ENCODE data around the gene ILDR2. TPM values are rescaled to one million over a fixed set of nuclear protein-coding genes. Genes with fewer than 3 reads are reported as not detected.
A peak's percentile ranks its signal among the peaks of the same experiment; 100 is the strongest.

Gene ILDR2
- total and polyA plus RNA-seq, 2 donors (not counting 1 experiment from before 2014, with no cell fraction given): under 0.01 to 0.14 TPM

DNA sequence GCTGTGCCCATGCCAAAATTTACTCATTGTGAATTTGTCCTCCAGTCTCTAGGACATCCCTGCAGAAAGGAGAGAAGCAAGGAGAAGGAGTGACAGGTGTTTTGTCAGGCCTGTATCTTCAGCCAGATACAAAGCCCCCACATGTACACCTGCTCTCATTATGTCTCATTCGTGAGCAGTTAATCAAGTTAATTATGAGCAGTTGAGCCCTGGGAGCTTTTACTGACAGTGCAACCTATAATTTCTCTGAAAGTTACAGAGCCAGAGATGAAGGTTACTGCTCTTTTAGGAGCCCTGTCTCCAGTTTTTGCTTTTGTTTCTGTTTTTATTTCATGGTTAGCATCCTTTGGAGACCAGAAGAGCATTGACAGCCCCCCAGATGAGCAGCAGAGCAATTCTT is 5.0 kb upstream of the ILDR2 start:
- Histone ChIP-seq H3K79me2 (ENCODE audit: control insufficient read depth, insufficient read depth, low read length) (no peaks in the 10 kb centered on the region), H3K4me3 (replicated peaks in 1 of 4; ENCODE audit: control extremely low read depth in 1 of 4, insufficient read depth in 1 of 4, low read depth in 3 of 4, low read length in 4 of 4) (no peak overlapping the region), H3K27ac (ENCODE audit: insufficient read depth, low read length) (no peak overlapping the region), H3K27me3 (ENCODE audit: control insufficient read depth, insufficient read depth, low read length) (no peaks in the 10 kb centered on the region), H2AFZ (ENCODE audit: low read length) (no peak overlapping the region), H3K36me3 (ENCODE audit: control insufficient read depth, insufficient read depth, low read length) (no peaks in the 10 kb centered on the region), H4K20me1 (ENCODE audit: control insufficient read depth, extremely low read depth, insufficient read depth, low read length) (no peaks in the 10 kb centered on the region), H3K9ac (ENCODE audit: insufficient read depth, low read length) (no peak overlapping the region), H3K4me2 (ENCODE audit: extremely low read depth, insufficient read depth, low read length) (no peak overlapping the region), H3K9me3 (ENCODE audit: control insufficient read depth, insufficient read depth, low read depth, low read length) (no peaks in the 10 kb centered on the region), H3K4me1 (ENCODE audit: control insufficient read depth, extremely low read depth, insufficient read depth, low read length) (no peaks in the 10 kb centered on the region)
- no peak for DNase-seq (ENCODE audit: low read depth in 2 of 2)
- TF ChIP-seq EZH2 (IDR thresholded peaks at IDR 0.05; ENCODE audit: low read length, missing control alignments): no peak

- TF ChIP-seq, protein P1, sequence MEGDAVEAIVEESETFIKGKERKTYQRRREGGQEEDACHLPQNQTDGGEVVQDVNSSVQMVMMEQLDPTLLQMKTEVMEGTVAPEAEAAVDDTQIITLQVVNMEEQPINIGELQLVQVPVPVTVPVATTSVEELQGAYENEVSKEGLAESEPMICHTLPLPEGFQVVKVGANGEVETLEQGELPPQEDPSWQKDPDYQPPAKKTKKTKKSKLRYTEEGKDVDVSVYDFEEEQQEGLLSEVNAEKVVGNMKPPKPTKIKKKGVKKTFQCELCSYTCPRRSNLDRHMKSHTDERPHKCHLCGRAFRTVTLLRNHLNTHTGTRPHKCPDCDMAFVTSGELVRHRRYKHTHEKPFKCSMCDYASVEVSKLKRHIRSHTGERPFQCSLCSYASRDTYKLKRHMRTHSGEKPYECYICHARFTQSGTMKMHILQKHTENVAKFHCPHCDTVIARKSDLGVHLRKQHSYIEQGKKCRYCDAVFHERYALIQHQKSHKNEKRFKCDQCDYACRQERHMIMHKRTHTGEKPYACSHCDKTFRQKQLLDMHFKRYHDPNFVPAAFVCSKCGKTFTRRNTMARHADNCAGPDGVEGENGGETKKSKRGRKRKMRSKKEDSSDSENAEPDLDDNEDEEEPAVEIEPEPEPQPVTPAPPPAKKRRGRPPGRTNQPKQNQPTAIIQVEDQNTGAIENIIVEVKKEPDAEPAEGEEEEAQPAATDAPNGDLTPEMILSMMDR (conservative IDR thresholded peaks at IDR 0.05 in 1 of 2, IDR thresholded peaks at IDR 0.05 in 1 of 2; ENCODE audit: low read depth in 1 of 2, low read length in 2 of 2): no peak
- TF ChIP-seq EZH2 (IDR thresholded peaks at IDR 0.05; ENCODE audit: low read length, missing control alignments): no peak
- no peak overlapping the region for H3K9ac ChIP-seq (ENCODE audit: insufficient read depth, low read length)
- peaks cover 9% of the 10 kb centered on the region for H3K27me3 ChIP-seq (ENCODE audit: control insufficient read depth, insufficient read depth, low read length)
- no peaks in the 10 kb centered on the region for H3K79me2 ChIP-seq (ENCODE audit: control insufficient read depth, insufficient read depth, low read length)
- no peak overlapping the region for H3K4me2 ChIP-seq (ENCODE audit: extremely low read depth, insufficient read depth, low read length)
- no peak overlapping the region for H3K27ac ChIP-seq (ENCODE audit: insufficient read depth, low read length)
- DNase-seq (ENCODE audit: low read depth in 2 of 2): no peak
- no peaks in the 10 kb centered on the region for H4K20me1 ChIP-seq (ENCODE audit: control insufficient read depth, extremely low read depth, insufficient read depth, low read length)
- H3K4me1 ChIP-seq (ENCODE audit: control insufficient read depth, extremely low read depth, insufficient read depth, low read length): no peaks in the 10 kb centered on the region
- no peaks in the 10 kb centered on the region for H3K9me3 ChIP-seq (ENCODE audit: control insufficient read depth, insufficient read depth, low read depth, low read length)
- H3K36me3 ChIP-seq (ENCODE audit: control insufficient read depth, insufficient read depth, low read length): no peaks in the 10 kb centered on the region
- H3K4me3 ChIP-seq (replicated peaks in 1 of 4; ENCODE audit: control extremely low read depth in 1 of 4, insufficient read depth in 1 of 4, low read depth in 3 of 4, low read length in 4 of 4): no peak overlapping the region
- no peak overlapping the region for H2AFZ ChIP-seq (ENCODE audit: low read length)
Measured at GRCh38 chr1:166978821-166979220, 3.5 kb upstream of the ILDR2 start.

DNA sequence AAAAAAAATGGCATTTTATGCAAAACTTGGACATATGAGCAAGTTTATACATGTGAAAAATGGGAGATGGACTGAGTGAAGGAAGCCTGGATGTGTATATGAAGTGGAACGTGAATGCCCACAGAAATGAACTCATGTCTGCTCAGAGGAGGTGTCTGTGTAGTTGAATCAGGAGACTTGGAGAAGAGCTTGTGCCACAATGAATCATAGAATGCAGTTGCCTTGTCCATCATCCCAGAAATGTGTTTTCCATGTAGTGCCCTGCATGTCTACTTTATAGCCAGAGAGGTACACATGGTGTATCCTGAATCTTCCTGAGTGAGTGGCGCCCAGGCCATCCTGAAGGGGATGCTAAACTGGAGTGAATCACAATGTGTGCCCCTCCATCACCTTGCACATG is 2.6 kb upstream of the ILDR2 start:
- Histone ChIP-seq H4K20me1 (ENCODE audit: control insufficient read depth, extremely low read depth, insufficient read depth, low read length) (no peaks in the 10 kb centered on the region), H3K4me3 (replicated peaks in 1 of 4; ENCODE audit: control extremely low read depth in 1 of 4, insufficient read depth in 1 of 4, low read depth in 3 of 4, low read length in 4 of 4) (no peak overlapping the region), H3K9ac (ENCODE audit: insufficient read depth, low read length) (no peak overlapping the region), H3K27ac (ENCODE audit: insufficient read depth, low read length) (no peak overlapping the region), H3K9me3 (ENCODE audit: control insufficient read depth, insufficient read depth, low read depth, low read length) (no peaks in the 10 kb centered on the region), H3K27me3 (ENCODE audit: control insufficient read depth, insufficient read depth, low read length) (peaks cover 15% of the 10 kb centered on the region), H3K4me1 (ENCODE audit: control insufficient read depth, extremely low read depth, insufficient read depth, low read length) (no peaks in the 10 kb centered on the region), H3K4me2 (ENCODE audit: extremely low read depth, insufficient read depth, low read length) (no peak overlapping the region), H2AFZ (ENCODE audit: low read length) (no peak overlapping the region), H3K36me3 (ENCODE audit: control insufficient read depth, insufficient read depth, low read length) (no peaks in the 10 kb centered on the region), H3K79me2 (ENCODE audit: control insufficient read depth, insufficient read depth, low read length) (no peaks in the 10 kb centered on the region)
- TF ChIP-seq EZH2 (IDR thresholded peaks at IDR 0.05; ENCODE audit: low read length, missing control alignments): no peak
- no peak for DNase-seq (ENCODE audit: low read depth in 2 of 2)

- Histone ChIP-seq H3K9ac (ENCODE audit: insufficient read depth, low read length) (no peak overlapping the region), H4K20me1 (ENCODE audit: control insufficient read depth, extremely low read depth, insufficient read depth, low read length) (no peaks in the 10 kb centered on the region), H3K79me2 (ENCODE audit: control insufficient read depth, insufficient read depth, low read length) (no peaks in the 10 kb centered on the region), H3K27me3 (ENCODE audit: control insufficient read depth, insufficient read depth, low read length) (peaks cover 18% of the 10 kb centered on the region), H3K4me3 (replicated peaks in 1 of 4; ENCODE audit: control extremely low read depth in 1 of 4, insufficient read depth in 1 of 4, low read depth in 3 of 4, low read length in 4 of 4) (peak overlapping the region in 3 of 4 experiments; percentile 28 to 55 (median 43)), H3K27ac (ENCODE audit: insufficient read depth, low read length) (no peak overlapping the region), H2AFZ (ENCODE audit: low read length) (no peak overlapping the region), H3K36me3 (ENCODE audit: control insufficient read depth, insufficient read depth, low read length) (no peaks in the 10 kb centered on the region), H3K4me2 (ENCODE audit: extremely low read depth, insufficient read depth, low read length) (peak overlapping the region; percentile 58), H3K9me3 (ENCODE audit: control insufficient read depth, insufficient read depth, low read depth, low read length) (no peaks in the 10 kb centered on the region), H3K4me1 (ENCODE audit: control insufficient read depth, extremely low read depth, insufficient read depth, low read length) (no peaks in the 10 kb centered on the region)
- no peak for DNase-seq (ENCODE audit: low read depth in 2 of 2)
- TF ChIP-seq EZH2 (IDR thresholded peaks at IDR 0.05; ENCODE audit: low read length, missing control alignments): no peak
- TF ChIP-seq, protein P1 (conservative IDR thresholded peaks at IDR 0.05 in 1 of 2, IDR thresholded peaks at IDR 0.05 in 1 of 2; ENCODE audit: low read depth in 1 of 2, low read length in 2 of 2): no peak
Measured at GRCh38 chr1:166974647-166975345, 544 bp downstream of the ILDR2 start.
